Activated B cell treated with CpG ODN at 0.5 μM for 24 hours (primary cell): Measurements from ENCODE around the gene TSTD2. TPM values are rescaled to one million over a fixed set of nuclear protein-coding genes. Genes with fewer than 3 reads are reported as not detected.
A peak's percentile ranks its signal among the peaks of the same experiment; 100 is the strongest.

ENCODE experiments used
- ATAC-seq: fragments of 200-7000 bp; cut with Tn5 transposase; one replicate; pipeline ENCODE4 v1.10.0; 2021; ENCODE audit warnings: low read depth, mild to moderate bottlenecking, moderate library complexity
- CTCF ChIA-PET: fragments of 350-600 bp; sonication (Branson Sonifier 250); formaldehyde crosslinking; loops from one replicate; lab custom pipeline; 2021; ENCODE audit warnings: antibody characterized with exemption; lab: Charles Lee
- POLR2A ChIA-PET: fragments of 350-600 bp; sonication (Branson Sonifier 250); formaldehyde crosslinking; loops from one replicate; lab custom pipeline; 2021; ENCODE audit warnings: antibody characterized with exemption; lab: Charles Lee
- DNase-seq: peaks from one replicate; pipeline ENCODE4 v3.0.0; 2022
- H3K27ac Mint-ChIP-seq: one replicate; pipeline ENCODE4 v1.8.0; 2020; ENCODE audit warnings: mixed read lengths
- H3K27me3 Mint-ChIP-seq: one replicate; pipeline ENCODE4 v1.8.0; 2021; ENCODE audit warnings: mixed read lengths
- H3K36me3 Mint-ChIP-seq: one replicate; pipeline ENCODE4 v1.8.0; 2021; ENCODE audit warnings: low read depth, mixed read lengths
- H3K4me1 Mint-ChIP-seq: one replicate; pipeline ENCODE4 v1.8.0; 2021; ENCODE audit warnings: mixed read lengths
- H3K4me3 Mint-ChIP-seq: one replicate; pipeline ENCODE4 v1.8.0; 2020; ENCODE audit warnings: mild to moderate bottlenecking, mixed read lengths
- H3K9me3 Mint-ChIP-seq: one replicate; pipeline ENCODE4 v1.8.0; 2020; ENCODE audit warnings: mixed read lengths
- CTCF ChIP-seq: fragments of 200-600 bp; IDR thresholded peaks from one replicate; pipeline ENCODE4 v1.8.0; 2022; ENCODE audit warnings: antibody characterized with exemption, mild to moderate bottlenecking
- intact Hi-C: fragments of 100-400 bp; cut with micrococcal nuclease; formaldehyde crosslinking; loops from one replicate; pipeline ENCODE4 v1.15.1; 2024
- total RNA-seq: library from RNA; stranded (reverse); gene quantifications from 2 replicates; pipeline ENCODE4 v1.2.3, GENCODE V29; 2022

The TSTD2 gene
- total RNA-seq, 1 donor from 2014 or later: 21.6 TPM

GRCh38 chr9:97645720-97646119 lies 12.6 kb upstream of the TSTD2 start:
- H3K36me3 Mint-ChIP-seq: peaks cover 76% of the 10 kb centered on the region
- intact Hi-C loops: no loop called here

DNA sequence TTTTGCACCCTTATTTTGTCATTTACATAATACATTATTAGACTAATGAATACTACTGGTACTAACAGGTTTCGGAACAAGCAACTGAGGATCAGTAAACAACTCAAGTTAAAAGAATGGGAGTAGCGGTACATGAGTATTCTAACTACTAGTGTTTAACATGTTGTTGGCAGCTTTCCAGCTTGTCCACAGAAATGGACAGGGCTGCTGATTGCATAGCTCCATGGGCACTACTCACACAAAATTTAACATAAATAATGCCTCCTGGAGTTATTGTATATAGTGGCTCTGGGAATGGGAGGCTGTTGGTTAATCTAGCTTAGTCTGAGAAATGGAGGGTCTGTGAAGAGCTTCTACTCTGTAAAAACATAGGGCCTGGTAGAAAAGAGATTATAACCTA lies 7.2 kb upstream of the TSTD2 start:
- no peak overlapping the region for H3K4me3 Mint-ChIP-seq
- POLR2A ChIA-PET: no interaction called here
- no peaks in the 10 kb centered on the region for H3K9me3 Mint-ChIP-seq
- TF ChIP-seq CTCF: no peak
- H3K36me3 Mint-ChIP-seq: peaks cover 49% of the 10 kb centered on the region
- ATAC-seq (no peak), DNase-seq (no peak)
- H3K27me3 Mint-ChIP-seq: no peaks in the 10 kb centered on the region
- intact Hi-C loops: no loop called here
- H3K27ac Mint-ChIP-seq: no peak overlapping the region
- CTCF ChIA-PET: interaction anchor here (1.5 kb wide), 1 partner anchor 25 kb away, joined by 5 read pairs; no protein-coding TSS in a partner anchor
- peaks cover 37% of the 10 kb centered on the region for H3K4me1 Mint-ChIP-seq

More at GRCh38 chr9:97645720-97646119, 12.6 kb upstream of the TSTD2 start:
- Mint-ChIP-seq H3K27me3 (no peaks in the 10 kb centered on the region), H3K9me3 (no peaks in the 10 kb centered on the region), H3K27ac (no peak overlapping the region), H3K4me1 (no peaks in the 10 kb centered on the region), H3K4me3 (no peak overlapping the region)
- DNase-seq (no peak), ATAC-seq (no peak)
- ChIA-PET CTCF (interaction anchor here (0.9 kb wide), 1 partner anchor 17 kb away, joined by 3 read pairs; no protein-coding TSS in a partner anchor), POLR2A (interaction anchor here (1.4 kb wide), 2 partner anchors 12 to 51 kb away, joined by 3 to 4 read pairs; partner anchors contain the start of genes NCBP1, TSTD2 and XPA)
- no peak for TF ChIP-seq CTCF

DNA sequence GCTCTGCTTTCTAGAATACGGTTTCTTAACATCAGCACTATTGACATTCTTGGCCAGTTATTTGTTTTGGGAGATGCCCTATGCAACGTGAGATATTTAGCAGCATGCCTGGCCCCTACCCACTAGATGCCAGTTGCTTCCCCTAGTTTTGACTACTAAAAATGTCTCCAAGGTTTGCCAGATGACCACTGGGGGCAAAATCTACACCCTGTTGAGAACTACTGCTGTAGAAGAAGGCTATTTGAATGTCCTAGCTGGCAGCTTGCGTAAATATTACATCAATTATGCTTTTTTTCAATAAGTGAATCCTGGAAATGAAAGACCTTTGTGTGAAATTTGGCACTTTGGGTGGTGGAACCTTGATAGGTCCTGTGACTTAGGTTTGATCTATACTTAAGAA lies 5.5 kb upstream of the TSTD2 start:
- intact Hi-C loops: loop anchor here (10.0 kb wide), 4 partner anchors 466 to 1156 kb away; partner anchors contain the start of genes ANKS6, PRXL2C and ZNF510
- peaks cover 50% of the 10 kb centered on the region for H3K4me1 Mint-ChIP-seq
- H3K36me3 Mint-ChIP-seq: peaks cover 42% of the 10 kb centered on the region
- ATAC-seq (no peak), DNase-seq (no peak)
- no peak overlapping the region for H3K4me3 Mint-ChIP-seq
- no peak overlapping the region for H3K27ac Mint-ChIP-seq
- ChIA-PET CTCF (no interaction called here), POLR2A (interaction anchor here (1.2 kb wide), 1 partner anchor 11 kb away, joined by 3 read pairs; no protein-coding TSS in a partner anchor)
- H3K9me3 Mint-ChIP-seq: no peaks in the 10 kb centered on the region
- TF ChIP-seq CTCF: no peak
- no peaks in the 10 kb centered on the region for H3K27me3 Mint-ChIP-seq

DNA sequence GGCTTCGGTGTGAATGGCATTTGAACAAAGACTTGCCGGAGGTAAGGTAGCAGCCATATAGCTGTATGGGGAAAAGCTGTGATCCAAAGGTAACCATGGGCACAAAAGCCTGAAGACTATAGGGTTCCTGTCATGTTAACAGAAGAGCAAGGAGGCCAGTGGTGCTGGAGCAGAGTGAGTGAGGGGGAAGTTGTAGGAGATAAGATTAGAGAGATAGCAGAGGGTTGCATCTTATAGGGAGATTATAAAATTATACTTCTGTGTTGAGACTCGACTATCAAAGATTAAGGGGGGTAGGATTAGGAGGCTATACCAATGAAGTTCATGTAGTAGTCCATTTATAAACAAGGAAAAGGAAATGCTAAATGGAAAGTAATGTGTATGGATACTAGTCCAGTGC lies 3.7 kb upstream of the TSTD2 start:
- intact Hi-C loops: loop anchor here (10.0 kb wide), 4 partner anchors 468 to 1158 kb away; partner anchors contain the start of genes ANKS6, PRXL2C and ZNF510
- CTCF ChIA-PET: no interaction called here
- peaks cover 58% of the 10 kb centered on the region for H3K4me1 Mint-ChIP-seq
- no peak overlapping the region for H3K4me3 Mint-ChIP-seq
- H3K27me3 Mint-ChIP-seq: no peaks in the 10 kb centered on the region
- no peak for ATAC-seq
- POLR2A ChIA-PET: no interaction called here
- no peak for TF ChIP-seq CTCF
- no peaks in the 10 kb centered on the region for H3K9me3 Mint-ChIP-seq
- peaks cover 36% of the 10 kb centered on the region for H3K36me3 Mint-ChIP-seq
- no peak for DNase-seq
- H3K27ac Mint-ChIP-seq: no peak overlapping the region

DNA sequence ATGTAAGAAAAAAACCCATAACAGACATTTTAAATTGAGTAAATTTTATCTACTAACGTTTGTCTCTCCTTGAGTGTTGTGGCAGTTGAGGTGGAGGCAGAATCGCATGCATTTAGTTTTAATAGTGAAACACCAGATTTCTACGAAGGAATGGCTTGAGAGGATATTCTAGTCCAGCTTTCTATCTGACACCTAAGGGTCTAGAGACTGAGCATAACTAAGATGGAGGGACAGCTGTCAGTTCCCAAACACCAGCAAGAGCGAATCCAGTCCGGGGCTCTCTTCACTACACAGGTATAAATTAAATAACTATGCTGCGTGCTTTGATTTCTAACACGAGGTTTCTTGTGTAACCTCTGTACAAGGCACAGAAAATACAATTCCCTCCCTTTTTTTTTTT lies 1.9 kb upstream of the TSTD2 start:
- ChIA-PET POLR2A (interaction anchor here (0.7 to 3.2 kb wide), 2 partner anchors 62 to 410 kb away, joined by 3 to 31 read pairs; partner anchors contain the start of gene XPA), CTCF (no interaction called here)
- intact Hi-C loops: loop anchor here (10.0 kb wide), 4 partner anchors 470 to 1160 kb away; partner anchors contain the start of genes ANKS6, PRXL2C and ZNF510
- ATAC-seq (no peak), DNase-seq (no peak)
- Mint-ChIP-seq H3K27ac (no peak overlapping the region), H3K4me1 (peaks cover 59% of the 10 kb centered on the region), H3K9me3 (no peaks in the 10 kb centered on the region), H3K4me3 (peak overlapping the region; percentile 100), H3K27me3 (no peaks in the 10 kb centered on the region), H3K36me3 (peaks cover 21% of the 10 kb centered on the region)
- TF ChIP-seq CTCF: no peak
